Subcutaneous adipose tissue (tissue), 4 donors: ENCODE data around the gene GLRX5. TPM values are rescaled to one million over a fixed set of nuclear protein-coding genes. Genes with fewer than 3 reads are reported as not detected.

Source experiments
- total RNA-seq, 4 donors: library from RNA; depleted of rRNA; stranded (reverse); fragments of >200 nt; gene quantifications; one replicate each; pipeline ENCODE4 v1.1.0, GENCODE V29; 2016
- TF ChIP-seq, protein P1 (sequence below): fragments of 450-650 bp; IDR thresholded peaks from one replicate; pipeline ENCODE4 v1.5.1; 2016; ENCODE audit warnings: low read depth, mild to moderate bottlenecking, control low read depth, antibody characterized with exemption, moderate library complexity

Gene GLRX5
- total RNA-seq, 4 donors from 2014 or later, result 17.7 to 48.8 (median 20.5) TPM

DNA sequence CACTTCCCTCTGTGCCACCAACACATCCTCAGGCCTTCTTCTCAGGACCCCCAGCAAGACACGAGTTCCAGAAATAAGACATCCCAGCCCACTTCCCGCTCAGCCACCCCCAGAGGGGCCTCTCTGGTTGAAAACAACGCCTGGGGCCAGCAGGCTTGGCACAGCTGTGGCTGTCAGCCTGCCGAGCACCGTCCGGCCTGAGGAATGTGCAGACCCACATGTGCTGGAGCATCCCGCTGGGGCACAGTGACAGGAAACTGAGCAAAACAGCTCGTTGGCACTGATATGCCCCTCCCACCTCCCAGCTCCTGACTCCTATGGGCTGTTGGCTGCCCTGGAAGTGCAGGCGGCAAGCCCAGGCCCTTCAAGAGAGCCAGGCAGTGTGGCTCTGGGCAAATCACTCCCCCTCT, 19.8 kb upstream of the GLRX5 start:
- TF ChIP-seq, protein P1, sequence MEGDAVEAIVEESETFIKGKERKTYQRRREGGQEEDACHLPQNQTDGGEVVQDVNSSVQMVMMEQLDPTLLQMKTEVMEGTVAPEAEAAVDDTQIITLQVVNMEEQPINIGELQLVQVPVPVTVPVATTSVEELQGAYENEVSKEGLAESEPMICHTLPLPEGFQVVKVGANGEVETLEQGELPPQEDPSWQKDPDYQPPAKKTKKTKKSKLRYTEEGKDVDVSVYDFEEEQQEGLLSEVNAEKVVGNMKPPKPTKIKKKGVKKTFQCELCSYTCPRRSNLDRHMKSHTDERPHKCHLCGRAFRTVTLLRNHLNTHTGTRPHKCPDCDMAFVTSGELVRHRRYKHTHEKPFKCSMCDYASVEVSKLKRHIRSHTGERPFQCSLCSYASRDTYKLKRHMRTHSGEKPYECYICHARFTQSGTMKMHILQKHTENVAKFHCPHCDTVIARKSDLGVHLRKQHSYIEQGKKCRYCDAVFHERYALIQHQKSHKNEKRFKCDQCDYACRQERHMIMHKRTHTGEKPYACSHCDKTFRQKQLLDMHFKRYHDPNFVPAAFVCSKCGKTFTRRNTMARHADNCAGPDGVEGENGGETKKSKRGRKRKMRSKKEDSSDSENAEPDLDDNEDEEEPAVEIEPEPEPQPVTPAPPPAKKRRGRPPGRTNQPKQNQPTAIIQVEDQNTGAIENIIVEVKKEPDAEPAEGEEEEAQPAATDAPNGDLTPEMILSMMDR, result no peak

DNA sequence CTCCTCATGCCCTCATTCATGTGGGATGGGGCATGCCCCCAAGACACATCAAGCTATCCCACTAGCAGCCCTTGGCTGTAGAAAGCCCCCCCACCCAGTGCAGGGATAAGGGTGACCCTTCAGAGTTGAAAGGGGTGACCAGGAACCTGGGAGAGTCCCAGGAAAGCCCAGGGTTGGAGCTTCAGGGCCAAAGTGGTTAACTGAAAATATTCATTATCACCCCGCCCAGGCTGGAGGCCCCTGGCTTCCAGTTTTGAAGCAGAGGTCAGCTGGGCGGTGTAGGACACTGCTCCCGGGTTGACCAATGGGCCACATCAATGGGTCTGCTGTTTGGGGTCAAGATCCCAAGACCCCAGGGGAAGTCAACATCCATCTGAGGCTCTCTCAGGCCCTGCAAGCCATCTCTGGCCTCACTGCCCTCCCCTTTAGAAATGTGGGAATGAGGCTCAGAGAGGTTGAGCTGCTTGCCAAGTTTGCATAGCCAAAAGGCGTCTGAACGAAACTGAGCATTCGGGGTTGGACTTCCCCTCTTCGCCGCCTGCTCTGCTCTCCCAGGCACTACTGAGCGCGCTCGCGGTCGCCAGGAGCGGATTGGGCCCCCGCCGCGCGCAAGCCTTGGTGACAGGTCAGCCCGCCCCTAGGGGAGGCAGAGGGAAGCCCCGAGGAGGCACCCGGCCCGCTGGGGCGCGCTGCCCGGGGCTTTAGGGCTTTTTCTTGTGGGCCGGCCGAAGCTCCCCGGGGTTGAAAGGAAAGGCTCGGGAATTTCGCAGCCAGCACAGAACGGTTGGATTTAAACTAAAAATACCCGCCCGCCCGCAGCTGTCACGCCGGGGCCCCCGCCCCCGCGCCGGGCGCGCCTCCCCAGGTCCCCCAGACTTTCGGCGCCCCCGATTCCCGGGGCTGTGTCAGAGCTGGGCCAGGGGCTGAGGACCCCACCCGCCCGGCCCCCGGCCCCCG, 19.0 kb upstream of the GLRX5 start:
- TF ChIP-seq, protein P1, result no peak

DNA sequence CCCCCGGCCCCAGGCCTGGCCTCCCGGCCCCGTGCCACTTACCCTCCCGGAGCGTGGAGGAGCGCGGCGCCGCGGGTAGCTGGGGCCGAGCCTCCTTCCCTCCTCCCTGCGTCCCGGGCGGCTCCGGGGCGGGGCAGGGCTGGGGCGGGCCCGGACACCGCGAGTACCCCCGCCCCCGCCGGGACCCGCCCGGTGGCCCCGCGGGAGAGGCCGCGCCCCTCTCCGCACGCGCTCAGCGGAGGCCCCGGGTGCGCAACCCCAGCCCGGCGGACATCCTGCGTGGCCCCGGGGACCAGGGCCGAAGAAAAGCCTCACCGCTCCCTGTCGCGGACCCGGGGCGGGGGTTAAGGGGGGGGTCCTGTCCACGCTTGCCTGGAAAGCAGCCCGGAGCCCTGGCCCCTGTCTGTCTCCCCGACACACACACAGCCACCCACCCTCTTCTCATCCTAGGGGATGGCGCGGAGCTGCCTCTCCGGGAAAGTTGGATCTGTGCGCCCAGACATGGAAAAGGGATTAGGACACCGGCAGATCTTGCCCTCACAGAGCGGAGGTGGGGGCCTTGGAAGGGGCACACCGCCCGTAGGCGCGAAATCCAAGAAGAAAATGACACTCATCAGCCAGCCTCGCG, 18.2 kb upstream of the GLRX5 start, which contains the start of gene SYNE3:
Gene SYNE3 (minus strand): TSS at position 97 of the 628 bp plus-strand sequence. CDS start 40,829 bp downstream, outside the sequence.
- TF ChIP-seq, protein P1, result no peak

DNA sequence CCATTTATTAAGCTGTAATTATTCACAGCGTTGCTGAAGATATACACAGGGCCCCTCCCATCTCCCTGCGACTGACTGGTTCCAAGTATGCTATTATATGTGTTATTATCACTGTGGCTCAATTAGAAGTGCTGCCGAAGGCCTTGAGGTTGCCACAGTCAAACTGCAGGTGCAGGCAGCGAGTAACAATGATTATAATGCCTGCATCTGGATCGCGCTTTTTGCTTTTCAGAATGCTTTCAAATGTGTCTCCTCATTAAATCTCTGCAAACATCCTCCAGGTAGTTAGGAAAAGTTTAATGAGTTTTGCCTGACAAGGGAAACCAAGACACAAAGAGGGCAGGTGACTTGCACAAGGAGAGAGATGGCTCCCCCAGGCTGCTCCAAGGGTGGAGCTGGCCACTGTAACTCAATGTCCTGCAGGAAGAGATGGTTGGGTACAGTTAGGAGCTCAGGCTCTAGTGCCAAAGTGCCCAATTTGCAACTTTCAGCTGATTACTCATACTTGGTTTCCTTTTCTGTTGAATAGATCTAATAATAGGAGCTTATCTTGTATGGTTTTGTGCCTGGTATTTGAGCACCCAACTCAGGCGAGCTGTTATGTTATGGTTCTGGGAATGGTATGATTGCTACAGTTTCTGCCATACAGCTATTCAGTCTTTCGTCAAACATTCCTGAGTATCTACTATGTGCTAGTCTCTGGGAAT, 16.7 kb upstream of the GLRX5 start:
- TF ChIP-seq, protein P1, result no peak

DNA sequence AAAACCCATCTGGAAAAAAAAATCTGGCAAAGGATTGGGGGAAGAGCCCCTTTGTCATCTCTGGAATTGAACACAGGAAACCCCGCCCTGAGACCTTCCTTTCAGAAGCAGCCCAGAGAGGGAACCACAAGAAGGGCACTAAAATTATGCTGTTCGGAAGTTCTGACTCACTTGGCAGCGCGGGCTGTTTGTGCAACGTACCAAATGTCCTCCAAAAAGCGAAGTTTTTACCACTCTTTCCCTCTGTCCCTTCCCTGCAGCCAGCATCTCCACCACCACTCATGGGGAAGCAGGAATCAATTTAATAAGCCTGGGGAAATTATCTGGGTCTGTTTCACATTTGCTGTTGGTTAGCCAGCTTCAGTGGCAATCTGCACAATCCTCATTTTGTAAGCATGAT, 15.2 kb upstream of the GLRX5 start:
- TF ChIP-seq, protein P1, result no peak

DNA sequence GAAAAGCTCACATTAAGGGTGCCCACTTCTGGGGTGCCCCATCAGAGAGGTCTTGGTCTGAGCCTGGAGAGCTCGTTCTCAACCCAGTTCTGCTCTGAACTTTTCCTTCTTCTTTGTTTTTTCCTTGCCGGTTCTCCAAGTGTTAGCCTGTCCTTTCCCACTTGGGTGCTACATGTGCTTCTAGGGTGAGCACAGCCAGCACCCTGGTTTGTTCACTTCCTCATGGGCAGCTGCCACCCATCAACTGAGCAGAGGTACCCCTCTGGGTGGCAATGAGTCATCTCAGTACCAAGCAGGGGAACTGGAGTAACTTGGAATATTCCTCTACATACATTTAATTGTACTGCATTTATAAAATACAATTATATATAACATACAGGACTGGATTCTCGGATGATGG, 14.5 kb upstream of the GLRX5 start:
- TF ChIP-seq, protein P1, result no peak
